Activated effector memory CD4-positive, alpha-beta T cell treated with Interleukin-2 at 50 U/mL for 16 hours (primary cell): ENCODE results near the gene GRIA4.

ENCODE experiments used
- DNase-seq: peaks from one replicate; pipeline ENCODE4 v3.0.0-alpha.2; 2020

GRIA4 gene

GRCh38 chr11:105609832-105610781, at the start of gene GRIA4:
TSS of gene GRIA4 (plus strand) at chr11:105610073. CDS start at chr11:105610998, 925 bp downstream.
- no peak for DNase-seq

- DNase-seq, result no peak
Observed at GRCh38 chr11:105573091-105573490, 36.8 kb upstream of the GRIA4 start.

GRCh38 chr11:105574974-105575373, 34.9 kb upstream of the GRIA4 start:
- no peak for DNase-seq

GRCh38 chr11:105577641-105578040, 32.2 kb upstream of the GRIA4 start:
- DNase-seq, result no peak

GRCh38 chr11:105579111-105579510, 30.8 kb upstream of the GRIA4 start:
- no peak for DNase-seq

- DNase-seq, result no peak
Observed at GRCh38 chr11:105582497-105582896, 27.4 kb upstream of the GRIA4 start.

- DNase-seq, result no peak
Observed at GRCh38 chr11:105588001-105588400, 21.9 kb upstream of the GRIA4 start.

- DNase-seq, result no peak
Observed at GRCh38 chr11:105589346-105589745, 20.5 kb upstream of the GRIA4 start.

GRCh38 chr11:105592035-105592434, 17.8 kb upstream of the GRIA4 start:
- no peak for DNase-seq

GRCh38 chr11:105598371-105598770, 11.5 kb upstream of the GRIA4 start:
- no peak for DNase-seq

GRCh38 chr11:105603156-105603555, 6.7 kb upstream of the GRIA4 start:
- DNase-seq, result no peak

- no peak for DNase-seq
Observed at GRCh38 chr11:105609341-105609781, 512 bp upstream of the GRIA4 start.

GRCh38 chr11:105610871-105611571, 1.1 kb downstream of the GRIA4 start:
- no peak for DNase-seq

GRCh38 chr11:105611572-105612441, 1.9 kb downstream of the GRIA4 start:
- no peak for DNase-seq

GRCh38 chr11:105612771-105613170, 2.9 kb downstream of the GRIA4 start:
- DNase-seq, result no peak

- no peak for DNase-seq
Observed at GRCh38 chr11:105613183-105613582, 3.3 kb downstream of the GRIA4 start.

GRCh38 chr11:105618343-105618955, 8.6 kb downstream of the GRIA4 start:
- no peak for DNase-seq

- DNase-seq, result no peak
Observed at GRCh38 chr11:105619556-105619955, 9.7 kb downstream of the GRIA4 start.

GRCh38 chr11:105622016-105622415, 12.1 kb downstream of the GRIA4 start:
- DNase-seq, result no peak

GRCh38 chr11:105632316-105632715, 22.4 kb downstream of the GRIA4 start:
- no peak for DNase-seq

GRCh38 chr11:105635466-105635865, 25.6 kb downstream of the GRIA4 start:
- DNase-seq, result no peak

GRCh38 chr11:105636496-105636895, 26.6 kb downstream of the GRIA4 start:
- no peak for DNase-seq
